Fibroblast of skin of back (primary cell): ENCODE results near the gene ATXN7L3.

ENCODE experiments used
- DNase-seq: peaks from one replicate; pipeline ENCODE4 v3.0.0-alpha.2; 2013

The ATXN7L3 gene

DNA sequence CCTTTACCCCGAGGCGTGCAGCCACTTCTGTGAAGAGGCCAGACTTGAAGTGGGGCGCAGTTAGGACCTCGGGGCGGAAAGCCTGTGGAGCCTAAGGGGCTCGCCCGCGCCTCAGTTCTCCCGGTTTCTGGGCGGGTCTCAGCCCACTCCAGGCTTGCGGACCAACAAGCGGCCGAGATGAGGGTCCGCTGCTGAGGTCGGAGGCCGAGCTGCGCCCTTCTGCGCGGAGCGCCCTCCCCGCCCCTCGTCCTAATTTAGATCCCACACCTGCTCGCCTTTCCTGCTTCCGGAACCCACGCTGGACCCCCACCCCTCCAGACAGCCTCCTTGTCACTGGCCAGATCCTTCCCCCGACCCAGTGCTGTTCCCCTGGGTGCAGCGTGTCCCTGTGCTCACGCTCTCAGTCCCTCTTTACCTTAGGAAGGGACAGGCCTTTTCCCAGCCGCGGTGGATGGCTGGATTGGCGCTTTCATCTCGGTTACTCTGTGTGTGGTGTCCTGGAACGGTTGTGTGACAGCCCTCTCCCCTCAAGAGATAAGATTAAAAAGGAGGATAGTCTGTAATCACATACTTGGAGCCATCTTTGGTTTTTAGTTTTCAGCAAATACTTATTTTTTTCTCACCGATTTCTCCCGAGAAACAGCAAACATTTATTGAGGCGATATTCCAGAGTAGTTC, 933 bp upstream of the ATXN7L3 start:
- DNase-seq, result no peak

DNA sequence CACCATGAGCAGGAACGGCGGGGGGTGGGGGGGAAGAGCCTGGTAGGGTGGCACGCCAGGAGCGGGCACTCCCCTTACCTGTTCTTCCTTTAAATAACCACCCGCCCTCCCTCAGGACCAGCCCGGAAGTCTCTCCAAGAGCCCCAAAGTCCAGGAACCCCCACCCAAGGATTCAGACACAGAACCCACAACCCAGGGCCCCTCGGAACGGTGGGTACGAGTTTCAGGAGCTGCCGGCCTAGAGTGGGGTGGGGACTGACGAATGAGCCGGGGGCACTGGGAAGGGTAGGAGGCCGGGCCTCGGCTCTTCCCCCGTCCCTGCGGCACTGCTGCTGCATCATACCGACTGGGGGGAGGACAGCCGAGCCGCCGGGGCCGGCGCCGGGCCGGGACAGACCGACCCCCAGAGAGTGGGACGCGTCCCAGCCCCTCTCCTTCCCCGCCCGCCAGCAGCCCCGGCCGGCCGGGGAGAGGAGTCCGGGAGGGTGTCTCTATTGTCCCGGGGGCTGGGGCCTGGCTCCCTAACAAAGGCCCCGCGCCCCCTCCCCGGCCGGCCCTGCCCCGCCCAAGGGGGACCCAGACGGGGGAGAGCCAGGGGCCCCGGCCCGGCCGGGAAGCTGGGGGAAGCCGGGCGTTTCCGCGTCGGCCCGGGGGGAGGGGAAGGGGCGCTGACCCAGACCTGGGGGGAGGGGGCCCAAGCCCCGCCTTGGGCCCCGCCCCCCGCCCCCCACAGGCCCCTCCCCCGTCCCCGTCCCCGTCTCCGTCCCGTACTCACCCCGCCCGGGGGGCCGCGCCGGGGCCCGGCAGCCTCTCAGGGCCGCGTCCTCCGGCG, 747 bp downstream of the ATXN7L3 start:
- peak; percentile 66 for DNase-seq

DNA sequence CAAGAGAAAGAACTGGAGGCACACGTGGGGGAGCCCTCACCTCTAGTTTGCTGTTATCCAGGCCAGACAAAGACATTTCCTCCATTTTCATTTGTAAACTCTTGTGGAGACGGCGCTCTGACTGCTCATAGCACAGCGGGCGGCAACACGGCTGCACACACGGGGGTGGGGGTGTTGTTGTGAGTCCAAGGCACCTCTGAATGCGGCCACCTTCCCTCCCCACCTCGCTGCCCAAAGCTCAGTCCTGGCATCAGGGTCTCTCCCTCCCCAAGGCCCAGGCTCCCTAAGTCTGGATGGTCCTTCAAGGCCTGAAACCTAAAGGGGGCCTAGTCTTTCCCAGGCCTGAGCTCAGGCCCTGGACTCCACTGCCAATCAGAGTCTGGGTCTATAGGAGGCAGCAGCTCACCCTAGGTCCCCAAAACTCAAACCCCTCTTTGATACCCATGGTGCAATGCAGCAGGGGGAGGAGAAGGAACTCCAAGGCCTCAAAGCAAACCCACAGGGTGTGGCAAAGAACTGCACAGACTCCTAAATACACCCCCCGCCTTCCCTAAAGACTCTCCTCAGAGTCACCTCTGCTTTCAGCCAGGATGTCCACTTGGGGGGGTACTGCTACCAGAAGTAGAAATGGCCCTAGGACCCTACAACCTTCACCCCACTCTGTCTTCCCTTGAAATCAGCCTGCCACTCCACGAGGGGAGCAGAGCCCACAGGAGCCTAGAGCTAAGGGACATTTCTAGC, 1.5 kb downstream of the ATXN7L3 start:
- peak; percentile 69 for DNase-seq

DNA sequence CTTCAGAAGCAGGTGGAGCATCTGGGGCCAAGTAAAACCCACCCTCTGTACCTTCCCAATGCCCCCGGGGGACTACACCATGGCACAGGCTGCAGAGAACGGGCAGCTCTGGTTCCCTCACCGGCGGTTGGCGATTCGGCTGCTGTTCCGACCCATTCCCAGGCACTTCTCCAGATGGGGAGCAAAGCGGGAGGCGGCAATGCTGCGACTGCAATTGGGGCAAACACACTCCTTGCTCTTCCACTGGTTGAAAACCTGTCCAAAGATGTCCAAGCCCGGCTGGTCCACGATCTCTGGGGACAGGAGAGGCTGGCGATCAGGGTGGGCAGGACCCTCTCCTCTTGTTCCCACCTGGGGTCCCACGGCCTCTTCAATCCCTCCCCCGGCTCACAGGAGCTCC, 2.6 kb downstream of the ATXN7L3 start:
- no peak for DNase-seq

DNA sequence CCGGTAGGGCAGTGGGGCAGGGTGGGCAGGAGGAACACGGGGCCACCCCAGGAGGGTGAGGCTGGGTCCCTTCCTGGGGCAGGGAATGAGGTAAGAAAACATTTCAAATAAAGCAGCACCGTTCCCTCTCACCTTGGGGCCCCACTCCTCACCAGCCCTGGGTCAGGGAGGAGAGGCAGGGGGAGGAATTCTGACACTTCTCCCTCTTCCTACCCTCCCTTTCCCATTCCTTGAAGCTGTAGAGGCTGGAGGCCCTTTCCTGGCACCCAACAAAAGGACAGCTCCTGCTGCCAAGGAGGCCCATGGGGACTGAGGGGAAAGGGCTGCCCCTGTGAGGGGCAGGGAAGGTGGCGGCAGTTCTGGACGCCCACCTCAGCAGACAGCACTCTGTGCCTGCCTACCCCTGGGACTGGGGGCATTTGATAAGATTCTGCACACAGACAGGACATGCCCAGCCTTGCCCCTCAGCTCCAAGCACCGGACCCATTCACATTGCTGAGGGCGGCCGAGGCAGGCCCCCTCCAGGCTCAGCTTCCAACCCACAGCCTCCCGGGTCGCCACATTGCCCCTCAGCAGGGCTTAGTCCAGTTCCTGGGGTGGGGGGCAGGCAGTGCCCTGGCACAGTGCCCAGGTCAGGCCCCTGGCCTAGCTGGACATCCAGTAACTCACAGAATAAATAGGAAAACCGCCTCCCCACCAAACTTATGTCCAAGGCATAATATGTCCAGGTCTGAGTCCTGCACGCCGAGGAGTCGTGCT, 6.2 kb downstream of the ATXN7L3 start:
- DNase-seq, result no peak

DNA sequence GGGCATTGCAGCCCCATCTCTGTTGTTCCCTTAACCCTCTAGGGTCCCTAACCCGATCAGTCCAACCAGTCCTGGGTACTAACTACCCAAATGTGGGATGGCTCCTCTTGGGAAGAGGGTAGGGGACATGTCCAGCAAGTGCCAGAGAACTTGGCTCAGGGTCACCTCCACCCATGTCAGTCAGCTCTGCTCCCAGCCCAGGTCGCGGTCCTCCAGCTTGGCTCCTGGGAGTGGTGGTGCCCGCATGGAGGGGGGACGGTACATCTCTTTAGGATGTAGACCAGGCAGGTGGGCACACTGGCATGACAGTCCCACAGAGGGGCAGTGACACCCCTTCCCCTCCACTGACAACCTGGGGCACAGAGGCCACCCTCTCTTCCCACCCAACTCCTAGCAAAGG, 6.9 kb downstream of the ATXN7L3 start:
- no peak for DNase-seq

DNA sequence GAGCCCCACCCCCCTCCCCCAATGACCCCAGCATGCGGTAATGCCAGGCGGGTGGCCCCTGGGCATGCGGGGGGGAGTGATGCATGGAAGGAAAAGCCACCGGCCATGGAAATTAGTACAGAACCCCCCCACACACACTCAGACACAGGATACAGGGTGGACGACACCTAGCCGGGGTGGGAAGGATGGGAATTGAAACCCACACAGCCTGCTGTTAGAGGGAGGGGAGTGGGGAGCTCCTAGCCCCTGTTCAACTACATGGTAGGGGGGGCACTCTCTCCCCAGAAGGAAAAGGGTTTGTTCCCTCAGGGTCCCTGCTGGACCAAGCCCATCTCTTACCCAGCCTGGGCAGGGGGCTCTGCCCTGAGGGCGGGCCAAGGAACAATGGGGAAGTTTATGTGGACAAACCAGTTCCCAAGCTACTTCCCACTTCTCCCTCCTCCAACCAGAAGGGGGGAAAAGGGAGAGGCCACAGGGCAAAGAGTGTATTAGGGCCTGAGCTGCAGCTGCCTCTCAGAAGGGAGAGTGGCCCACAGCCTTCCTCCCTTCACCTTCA, 7.7 kb downstream of the ATXN7L3 start:
- DNase-seq, result no peak

DNA sequence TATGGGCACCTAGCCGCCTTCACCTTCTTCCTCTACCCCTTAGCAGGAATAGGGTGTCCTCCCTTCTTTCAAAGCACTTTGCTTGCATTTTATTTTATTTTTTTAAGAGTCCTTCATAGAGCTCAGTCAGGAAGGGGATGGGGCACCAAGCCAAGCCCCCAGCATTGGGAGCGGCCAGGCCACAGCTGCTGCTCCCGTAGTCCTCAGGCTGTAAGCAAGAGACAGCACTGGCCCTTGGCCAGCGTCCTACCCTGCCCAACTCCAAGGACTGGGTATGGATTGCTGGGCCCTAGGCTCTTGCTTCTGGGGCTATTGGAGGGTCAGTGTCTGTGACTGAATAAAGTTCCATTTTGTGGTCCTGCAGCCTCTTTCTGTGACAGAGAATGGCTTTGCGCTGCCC, 8.3 kb downstream of the ATXN7L3 start:
- no peak for DNase-seq

DNA sequence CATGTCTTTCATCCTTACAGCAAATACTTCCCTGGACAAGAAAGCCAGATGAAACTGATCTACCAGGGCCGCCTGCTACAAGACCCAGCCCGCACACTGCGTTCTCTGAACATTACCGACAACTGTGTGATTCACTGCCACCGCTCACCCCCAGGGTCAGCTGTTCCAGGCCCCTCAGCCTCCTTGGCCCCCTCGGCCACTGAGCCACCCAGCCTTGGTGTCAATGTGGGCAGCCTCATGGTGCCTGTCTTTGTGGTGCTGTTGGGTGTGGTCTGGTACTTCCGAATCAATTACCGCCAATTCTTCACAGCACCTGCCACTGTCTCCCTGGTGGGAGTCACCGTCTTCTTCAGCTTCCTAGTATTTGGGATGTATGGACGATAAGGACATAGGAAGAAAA, 9.2 kb downstream of the ATXN7L3 start:
- no peak for DNase-seq

DNA sequence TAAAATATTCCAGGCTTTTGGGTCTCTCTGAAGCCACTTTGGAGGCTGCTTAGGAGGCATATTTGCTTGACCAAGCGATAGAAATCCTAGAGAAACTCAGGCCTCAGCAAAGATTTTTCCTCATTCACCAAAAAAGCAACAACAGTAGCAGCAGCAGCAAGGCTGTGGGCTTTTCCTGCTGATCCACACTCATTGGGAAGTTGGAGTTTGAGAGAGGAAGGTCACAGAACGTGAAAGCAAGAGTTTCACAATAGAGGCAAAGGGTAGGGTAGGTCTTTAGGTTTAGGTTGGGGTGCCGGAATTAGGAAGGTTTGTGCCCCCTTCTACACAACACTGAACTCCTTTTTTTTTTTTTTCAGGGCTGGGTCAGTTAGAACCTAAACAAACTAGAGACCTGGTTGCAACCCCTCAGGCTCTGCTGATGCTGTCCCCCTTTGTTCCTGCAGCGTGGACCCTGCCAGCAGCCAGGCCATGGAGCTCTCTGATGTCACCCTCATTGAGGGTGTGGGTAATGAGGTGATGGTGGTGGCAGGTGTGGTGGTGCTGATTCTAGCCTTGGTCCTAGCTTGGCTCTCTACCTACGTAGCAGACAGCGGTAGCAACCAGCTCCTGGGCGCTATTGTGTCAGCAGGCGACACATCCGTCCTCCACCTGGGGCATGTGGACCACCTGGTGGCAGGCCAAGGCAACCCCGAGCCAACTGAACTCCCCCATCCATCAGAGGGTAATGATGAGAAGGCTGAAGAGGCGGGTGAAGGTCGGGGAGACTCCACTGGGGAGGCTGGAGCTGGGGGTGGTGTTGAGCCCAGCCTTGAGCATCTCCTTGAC, 10.9 kb downstream of the ATXN7L3 start:
- no peak for DNase-seq

DNA sequence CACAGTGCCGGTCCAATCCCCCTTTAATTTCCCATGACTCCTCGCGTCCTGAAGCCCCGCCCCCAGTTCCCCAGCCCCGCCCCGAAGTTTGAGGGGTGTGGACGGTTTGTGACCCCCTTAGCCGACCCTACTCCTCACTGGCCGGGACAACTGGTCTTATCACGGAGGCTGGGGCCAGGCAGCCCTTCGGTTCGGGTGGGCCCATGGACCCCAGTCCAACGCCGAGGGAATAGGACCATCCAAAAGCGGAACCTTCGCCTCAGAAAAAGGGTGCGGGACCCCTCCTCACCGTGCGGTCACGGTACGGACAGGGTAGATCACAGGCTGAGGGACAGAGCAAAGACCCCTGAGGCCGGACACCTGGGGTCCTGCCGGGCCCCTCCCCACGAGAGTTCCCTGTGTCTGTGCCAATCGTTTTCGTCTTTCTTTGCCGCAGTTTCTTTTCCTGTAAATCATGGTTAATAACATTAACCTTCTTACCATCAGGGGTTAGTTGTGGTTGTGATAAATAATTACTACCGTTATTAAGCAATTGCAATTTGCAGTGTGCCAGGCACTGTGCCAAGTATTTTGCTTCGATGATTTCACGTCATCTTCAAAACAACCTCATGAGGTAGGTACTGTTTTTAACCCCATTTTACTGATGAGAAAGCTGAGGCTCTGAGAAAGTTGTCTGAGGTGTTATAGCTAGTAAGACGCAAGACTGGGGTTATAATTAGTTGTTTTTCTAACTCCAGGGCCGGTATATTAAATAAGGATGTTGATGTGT, 12.4 kb downstream of the ATXN7L3 start:
- no peak for DNase-seq

DNA sequence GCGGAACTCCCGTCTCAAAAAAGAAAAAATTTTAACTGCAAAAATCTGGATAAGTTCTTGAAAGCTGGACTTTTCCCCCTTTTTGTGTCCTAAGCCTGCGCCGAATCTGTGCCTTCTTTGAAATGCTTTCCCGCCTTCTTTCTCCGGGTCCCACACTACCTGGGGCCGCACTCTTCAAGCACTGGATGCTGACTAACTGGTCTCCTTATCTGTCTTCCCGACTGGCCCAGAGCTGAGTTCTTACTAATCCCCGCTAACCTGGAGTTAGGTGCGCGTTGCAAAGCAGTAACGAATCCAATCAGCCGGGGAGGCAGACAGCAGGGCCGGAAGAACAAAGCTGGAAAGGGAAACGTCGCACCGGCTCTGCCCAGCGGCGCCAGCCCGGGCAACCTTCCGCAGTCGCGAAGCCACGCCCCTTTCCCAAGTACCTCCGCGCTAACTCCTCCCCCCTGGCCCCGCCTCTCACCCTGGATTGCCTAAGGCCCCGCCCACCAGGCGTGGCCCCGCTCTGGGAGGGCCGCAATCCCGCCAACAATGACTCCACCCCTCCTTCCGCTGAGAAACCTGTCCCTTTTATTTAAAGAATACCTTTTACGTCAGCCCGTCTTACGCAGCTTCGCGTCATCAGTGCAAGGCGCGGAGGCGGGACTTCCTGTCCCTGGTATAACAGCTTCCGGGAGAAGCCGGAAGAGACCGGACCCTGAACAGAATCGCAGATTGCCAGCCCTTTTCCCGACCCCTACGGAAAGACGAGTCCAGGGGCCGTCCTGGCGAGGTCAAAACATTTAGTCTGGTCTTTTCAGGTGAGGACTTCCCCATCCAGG, 13.2 kb downstream of the ATXN7L3 start, which contains the start of gene TMUB2:
TSS of gene TMUB2 (plus strand) at position 666 of the 824 bp plus-strand sequence. CDS start 737 bp downstream, outside the sequence.
- DNase-seq, result peak; percentile 98

DNA sequence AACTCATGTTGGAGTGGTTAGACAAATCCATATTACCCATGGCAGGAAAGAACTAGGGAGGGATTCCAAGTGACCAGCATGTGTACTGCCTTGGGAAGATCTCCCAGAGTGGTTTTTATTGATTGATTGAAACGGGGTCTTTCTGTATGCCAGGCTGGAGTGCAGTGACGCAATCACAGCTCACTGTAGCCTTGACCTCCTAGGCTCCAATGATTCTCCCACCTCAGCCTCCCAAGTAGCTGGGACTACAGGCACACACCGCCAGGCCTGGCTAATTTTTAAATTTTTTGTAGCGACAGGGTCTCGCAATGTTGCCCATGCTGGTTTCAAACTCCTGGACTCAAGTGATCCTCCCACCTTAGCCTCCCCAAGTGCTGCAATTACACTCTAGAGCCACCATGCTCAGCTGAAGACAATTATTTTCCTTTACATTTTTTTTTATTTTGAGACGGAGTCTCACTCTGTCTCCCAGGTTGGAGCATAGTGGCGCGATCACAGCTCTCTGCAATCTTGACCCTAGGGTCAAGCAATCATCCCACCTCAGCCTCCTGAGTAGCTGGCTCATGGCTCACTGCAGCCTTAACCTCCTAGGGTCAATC, 15.4 kb downstream of the ATXN7L3 start:
- no peak for DNase-seq

DNA sequence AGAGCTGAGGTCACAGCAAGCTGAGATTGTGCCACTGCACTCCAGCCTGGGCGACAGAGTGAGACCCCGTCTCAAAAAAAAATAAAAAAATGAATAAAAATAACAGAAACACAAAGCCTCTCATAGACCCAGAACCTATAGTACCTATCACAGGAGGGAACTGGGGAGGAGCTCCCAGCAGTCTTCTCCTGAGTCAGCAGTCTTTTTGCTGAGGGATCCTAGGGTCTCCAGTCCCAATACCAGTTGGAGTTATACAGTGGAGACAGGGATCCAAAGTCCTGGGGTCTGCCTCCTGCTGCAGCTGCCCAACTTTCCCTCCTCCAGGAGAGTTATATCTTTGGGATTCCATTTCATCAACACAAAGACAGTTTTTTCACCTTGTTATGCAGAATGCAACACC, 16.7 kb downstream of the ATXN7L3 start:
- no peak for DNase-seq

DNA sequence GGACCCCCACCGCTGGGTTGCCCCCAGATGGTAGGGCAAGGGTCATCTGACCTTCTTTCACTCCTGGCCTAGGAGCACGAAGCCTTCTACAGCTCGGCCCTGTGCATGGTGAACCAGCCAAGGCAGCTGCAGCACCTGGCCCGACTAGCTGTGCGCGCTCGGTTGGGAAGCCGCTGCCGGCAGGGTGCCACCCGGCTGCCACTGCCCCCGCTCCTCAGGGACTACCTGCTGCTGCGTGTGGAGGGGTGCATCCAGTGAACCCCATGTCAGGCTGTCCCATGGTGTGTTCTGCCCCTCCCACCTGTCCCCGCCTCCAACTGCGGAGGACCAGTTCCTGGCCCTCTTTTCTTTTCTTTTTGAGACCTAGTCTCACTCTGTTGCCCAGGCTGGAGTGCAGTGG, 21.6 kb downstream of the ATXN7L3 start:
- DNase-seq, result no peak

DNA sequence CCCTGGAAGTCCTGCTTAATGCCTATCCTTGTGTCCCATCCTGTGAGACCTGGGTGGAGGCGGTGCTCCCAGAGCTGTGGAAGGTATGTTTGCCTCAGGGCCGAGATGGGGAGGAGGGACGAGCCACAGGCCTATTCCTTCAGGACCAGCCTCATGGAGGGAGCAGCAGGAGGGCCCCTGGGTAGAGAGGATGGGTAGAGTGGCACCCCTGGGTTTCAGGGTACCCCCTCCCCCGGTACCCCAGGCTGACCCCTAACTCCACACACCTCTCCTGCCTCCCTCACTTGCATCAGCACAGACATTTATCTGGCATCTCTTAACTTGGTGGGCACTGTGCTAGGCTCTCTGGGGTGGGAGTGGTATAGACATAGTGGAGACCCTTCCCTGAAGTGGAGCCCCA, 22.0 kb downstream of the ATXN7L3 start:
- no peak for DNase-seq

DNA sequence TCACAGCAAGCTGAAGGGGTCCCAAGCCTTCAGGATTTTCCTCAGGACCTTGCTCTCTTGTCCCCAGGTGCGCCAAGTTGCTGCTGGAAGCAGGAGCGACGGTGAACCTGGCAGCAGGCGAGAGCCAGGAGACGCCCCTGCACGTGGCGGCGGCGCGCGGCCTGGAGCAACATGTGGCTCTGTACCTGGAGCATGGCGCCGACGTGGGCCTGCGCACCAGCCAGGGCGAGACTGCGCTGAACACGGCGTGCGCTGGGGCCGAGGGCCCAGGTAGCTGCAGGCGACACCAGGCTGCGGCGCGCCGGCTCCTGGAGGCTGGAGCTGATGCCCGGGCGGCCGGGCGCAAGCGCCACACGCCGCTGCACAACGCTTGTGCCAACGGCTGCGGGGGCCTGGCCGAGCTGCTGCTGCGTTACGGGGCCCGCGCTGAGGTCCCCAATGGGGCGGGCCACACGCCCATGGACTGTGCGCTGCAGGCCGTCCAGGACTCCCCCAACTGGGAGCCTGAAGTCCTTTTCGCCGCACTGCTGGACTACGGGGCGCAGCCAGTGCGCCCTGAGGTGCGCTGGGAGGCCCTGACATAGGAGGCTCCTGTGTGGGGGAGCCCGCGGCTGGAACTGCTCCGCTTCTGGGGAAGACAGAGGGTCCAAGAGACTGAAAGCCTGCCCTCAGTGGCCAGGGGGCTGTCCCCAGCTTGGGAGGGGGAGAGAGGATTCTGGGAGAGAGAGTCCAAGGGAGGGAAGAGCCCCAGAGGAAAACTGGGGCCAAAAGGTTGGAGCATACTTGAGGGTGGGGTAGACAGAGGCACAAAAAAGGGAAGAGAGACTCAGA, 22.8 kb downstream of the ATXN7L3 start:
- no peak for DNase-seq

DNA sequence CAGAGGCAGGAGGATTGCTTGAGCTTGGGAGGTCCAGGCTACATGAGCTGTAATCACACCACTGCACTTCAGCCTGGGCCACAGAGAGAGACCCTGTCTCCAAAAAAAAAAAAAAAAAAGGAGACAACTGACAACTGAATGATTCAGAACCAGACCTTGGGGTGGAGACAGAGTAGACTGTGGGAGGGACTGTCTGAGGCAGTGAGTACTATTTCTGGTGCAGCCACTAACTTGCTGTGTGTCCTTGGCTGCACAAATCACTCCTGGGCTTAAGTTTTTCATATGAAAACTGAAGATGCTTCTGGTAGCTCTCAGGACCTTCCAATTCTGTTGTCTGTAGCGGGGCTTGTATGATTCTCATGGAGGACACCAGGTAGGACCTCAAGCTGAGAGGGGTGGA, 23.4 kb downstream of the ATXN7L3 start:
- peak; percentile 28 for DNase-seq
